Esophagus squamous epithelium (tissue), 4 donors: ENCODE data around the gene TNP2.

Experiments
- CTCF ChIP-seq, 6 experiments: fragments of 450-650 bp in 4 of 6; fragments of 200-600 bp in 2 of 6; sonication (generic) in 2 of 6; IDR thresholded peaks; one replicate each; pipeline ENCODE4 v1.5.1; 2016 to 2019; ENCODE audit warnings: antibody characterized with exemption in 6 of 6, mild to moderate bottlenecking in 4 of 6, moderate library complexity in 4 of 6
- POLR2A ChIP-seq, 4 donors: fragments of 450-650 bp; IDR thresholded peaks; one replicate each; pipeline ENCODE4 v1.6.1; 2017; ENCODE audit warnings: antibody characterized with exemption in 4 of 4, mild to moderate bottlenecking in 4 of 4, moderate library complexity in 3 of 4

GRCh38 chr16:11292076-11292748 lies 23.1 kb upstream of the TNP2 start:
- TF ChIP-seq CTCF (IDR thresholded peaks at IDR 0.05): no peak
- TF ChIP-seq POLR2A (IDR thresholded peaks at IDR 0.05): no peak
